CD14-positive monocyte (primary cell): ENCODE results near the gene TOM1L2. TPM values are rescaled to one million over a fixed set of nuclear protein-coding genes. Genes with fewer than 3 reads are reported as not detected.

Experiments
- DNase-seq, 3 donors: peaks; one replicate each; pipeline ENCODE4 v3.0.0-alpha.2; 2011 to 2022
- H2AFZ ChIP-seq: 2 replicates; pipeline ENCODE4 v1.6.0; 2012; ENCODE audit warnings: mild to moderate bottlenecking, low read depth, low read length, inconsistent platforms; ENCODE audit not compliant: insufficient read depth, poor library complexity, severe bottlenecking
- H3K27ac ChIP-seq, 2 donors: 1 replicate in 1 of 2; 2 replicates in 1 of 2; pipeline ENCODE4 v1.5.1; 2012 to 2013; ENCODE audit warnings: low read length in 2 of 2, control low read depth in 1 of 2, inconsistent platforms in 1 of 2, low read depth in 1 of 2, mild to moderate bottlenecking in 1 of 2
- H3K27me3 ChIP-seq, 2 donors: one replicate each; pipeline versions ENCODE4 v1.6.0 to v1.6.1; 2011 to 2013; ENCODE audit warnings: low read length in 2 of 2; ENCODE audit not compliant: control insufficient read depth in 2 of 2, insufficient read depth in 2 of 2
- H3K36me3 ChIP-seq, 2 donors: replicated peaks in 1 of 2; 1 replicate in 1 of 2; 2 replicates in 1 of 2; pipeline versions ENCODE4 v1.5.1 to v1.6.1; 2012 to 2013; ENCODE audit warnings: low read length in 2 of 2, control low read depth in 1 of 2, inconsistent platforms in 1 of 2, mild to moderate bottlenecking in 1 of 2; ENCODE audit not compliant: insufficient read depth in 2 of 2, control insufficient read depth in 1 of 2
- H3K4me1 ChIP-seq, 2 donors: 1 replicate in 1 of 2; 2 replicates in 1 of 2; pipeline versions ENCODE4 v1.5.1 to v1.6.1; 2012 to 2013; ENCODE audit warnings: low read length in 2 of 2, control low read depth in 1 of 2, inconsistent platforms in 1 of 2, mild to moderate bottlenecking in 1 of 2, moderate library complexity in 1 of 2; ENCODE audit not compliant: insufficient read depth in 2 of 2, control insufficient read depth in 1 of 2
- H3K4me2 ChIP-seq: replicated peaks from 2 replicates; pipeline ENCODE3; 2012; ENCODE audit warnings: low read length, moderate library complexity, mild to moderate bottlenecking; ENCODE audit not compliant: poor library complexity, severe bottlenecking; ENCODE audit errors: extremely low read depth
- H3K4me3 ChIP-seq, 3 experiments: fragments of 200-600 bp in 1 of 3; sonication (generic) in 1 of 3; replicated peaks in 1 of 3; 1 replicate in 2 of 3; 2 replicates in 1 of 3; pipeline ENCODE4 v1.5.1; 2011 to 2013; ENCODE audit warnings: low read length in 3 of 3, mild to moderate bottlenecking in 3 of 3, control low read depth in 2 of 3, low read depth in 2 of 3, inconsistent platforms in 1 of 3, moderate library complexity in 1 of 3
- H3K79me2 ChIP-seq: 2 replicates; pipeline ENCODE4 v1.6.0; 2012; ENCODE audit warnings: mild to moderate bottlenecking, control low read depth, inconsistent platforms, low read length, moderate library complexity; ENCODE audit not compliant: insufficient read depth
- H3K9ac ChIP-seq: 2 replicates; pipeline ENCODE4 v1.6.0; 2017; ENCODE audit warnings: low read length, mild to moderate bottlenecking; ENCODE audit not compliant: insufficient read depth, poor library complexity, severe bottlenecking
- H3K9me3 ChIP-seq, 2 donors: replicated peaks in 1 of 2; 1 replicate in 1 of 2; 2 replicates in 1 of 2; pipeline versions ENCODE4 v1.5.1 to v1.6.1; 2012 to 2013; ENCODE audit warnings: low read length in 2 of 2, control low read depth in 1 of 2; ENCODE audit not compliant: control insufficient read depth in 1 of 2, insufficient read depth in 1 of 2
- H4K20me1 ChIP-seq: 2 replicates; pipeline ENCODE4 v1.6.0; 2012; ENCODE audit warnings: mild to moderate bottlenecking, low read length, control low read depth, moderate library complexity; ENCODE audit not compliant: insufficient read depth
- H3K27ac Mint-ChIP-seq, 7 donors: one replicate each; pipeline ENCODE4 v1.8.0; 2020; ENCODE audit warnings: mild to moderate bottlenecking in 7 of 7, mixed read lengths in 7 of 7, moderate library complexity in 6 of 7, inconsistent platforms in 2 of 7
- H3K27me3 Mint-ChIP-seq, 3 donors: one replicate each; pipeline ENCODE4 v1.8.0; 2021 to 2022; ENCODE audit warnings: low read depth in 3 of 3, mild to moderate bottlenecking in 3 of 3, mixed read lengths in 3 of 3, moderate library complexity in 3 of 3, inconsistent platforms in 1 of 3
- H3K36me3 Mint-ChIP-seq, 2 donors: one replicate each; pipeline ENCODE4 v1.8.0; 2020; ENCODE audit warnings: mixed read lengths in 2 of 2, inconsistent platforms in 1 of 2, mild to moderate bottlenecking in 1 of 2
- H3K4me1 Mint-ChIP-seq: one replicate; pipeline ENCODE4 v1.8.0; 2020; ENCODE audit warnings: mild to moderate bottlenecking, mixed read lengths
- H3K4me3 Mint-ChIP-seq, 2 donors: one replicate each; pipeline ENCODE4 v1.8.0; 2020; ENCODE audit warnings: mild to moderate bottlenecking in 2 of 2, mixed read lengths in 2 of 2, moderate library complexity in 1 of 2
- H3K9me3 Mint-ChIP-seq, 7 donors: one replicate each; pipeline ENCODE4 v1.8.0; 2020 to 2022; ENCODE audit warnings: mixed read lengths in 7 of 7, mild to moderate bottlenecking in 6 of 7, moderate library complexity in 6 of 7, inconsistent platforms in 2 of 7
- CTCF ChIP-seq: fragments of 200-600 bp; IDR thresholded peaks from one replicate; pipeline ENCODE4 v1.8.0; 2022; ENCODE audit warnings: antibody characterized with exemption, mild to moderate bottlenecking
- WGBS: methylation state at CpG from one replicate; pipeline ENCODE4 v1.1.5; 2013; ENCODE audit warnings: missing lambda C conversion rate; ENCODE audit not compliant: insufficient coverage; 5-methylcytosine and 5-hydroxymethylcytosine counted together
- intact Hi-C, 2 donors: fragments of 100-400 bp; cut with micrococcal nuclease; formaldehyde crosslinking; loops; one replicate each; pipeline versions ENCODE4 v1.15.0 to v1.15.1; 2023
- polyA plus RNA-seq, 3 donors: library from polyadenylated mRNA; depleted of rRNA in 1 of 3; unstranded in 2 of 3; stranded (reverse) in 1 of 3; fragments of 300-500 nt in 2 of 3; fragments of >200 nt in 1 of 3; fragmentation: Illumina TruSeq in 2 of 3; gene quantifications; 1 replicate in 2 of 3; 2 replicates in 1 of 3; pipeline ENCODE4 v1.2.3, GENCODE V29; 2012 to 2021

Gene TOM1L2
- polyA plus RNA-seq, 3 donors: 1.7 to 28.2 (median 2.8) TPM

DNA sequence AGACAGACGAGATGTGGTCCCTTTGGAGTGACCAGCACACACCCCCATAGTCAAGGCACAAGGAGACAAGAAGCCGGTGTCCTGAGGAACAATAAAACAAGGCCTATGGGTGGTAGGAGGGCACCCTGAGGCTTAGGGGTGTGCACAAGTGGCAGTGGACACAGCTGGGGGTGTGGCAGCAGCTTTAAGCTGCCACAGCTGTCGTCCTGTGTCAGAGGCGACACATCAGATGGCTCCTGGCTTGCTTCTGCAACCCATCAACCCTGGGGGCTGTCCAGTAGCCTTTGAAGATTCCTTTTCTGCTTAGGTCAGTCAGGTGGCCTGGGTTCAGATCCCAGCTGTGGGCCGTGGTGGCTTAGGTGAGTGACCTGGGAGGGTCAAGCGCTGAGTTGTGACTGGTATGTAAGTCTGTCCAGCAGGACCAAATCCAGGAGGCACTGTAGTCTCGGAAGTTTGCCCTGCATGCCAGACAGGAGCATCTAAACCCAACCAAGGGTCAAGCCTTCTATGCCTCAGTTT is 16.3 kb upstream of the TOM1L2 start:
- peaks cover 0 to 2% (median 0%) of the 10 kb centered on the region in 7 donors for H3K9me3 Mint-ChIP-seq
- Histone ChIP-seq H3K9me3 (no peaks in the 10 kb centered on the region), H2AFZ (no peak overlapping the region), H3K4me3 (no peak overlapping the region), H3K4me1 (no peaks in the 10 kb centered on the region), H3K9ac (no peak overlapping the region), H3K4me2 (no peak overlapping the region), H4K20me1 (no peaks in the 10 kb centered on the region), H3K27ac (no peak overlapping the region), H3K36me3 (no peaks in the 10 kb centered on the region), H3K79me2 (no peaks in the 10 kb centered on the region), H3K27me3 (no peaks in the 10 kb centered on the region)
- no peak for TF ChIP-seq CTCF
- H3K4me1 Mint-ChIP-seq: no peaks in the 10 kb centered on the region
- peak overlapping the region in 2 of 7 donors; percentile 10 to 31 for H3K27ac Mint-ChIP-seq
- no peak for DNase-seq
- WGBS: 93% methylated on average over 7 of the region's 7 CpGs
- H3K27me3 Mint-ChIP-seq: peaks cover 0 to 7% (median 5%) of the 10 kb centered on the region in 3 donors
- no peak overlapping the region for H3K4me3 Mint-ChIP-seq
- H3K36me3 Mint-ChIP-seq: no peaks in the 10 kb centered on the region
- intact Hi-C loops: no loop called here

DNA sequence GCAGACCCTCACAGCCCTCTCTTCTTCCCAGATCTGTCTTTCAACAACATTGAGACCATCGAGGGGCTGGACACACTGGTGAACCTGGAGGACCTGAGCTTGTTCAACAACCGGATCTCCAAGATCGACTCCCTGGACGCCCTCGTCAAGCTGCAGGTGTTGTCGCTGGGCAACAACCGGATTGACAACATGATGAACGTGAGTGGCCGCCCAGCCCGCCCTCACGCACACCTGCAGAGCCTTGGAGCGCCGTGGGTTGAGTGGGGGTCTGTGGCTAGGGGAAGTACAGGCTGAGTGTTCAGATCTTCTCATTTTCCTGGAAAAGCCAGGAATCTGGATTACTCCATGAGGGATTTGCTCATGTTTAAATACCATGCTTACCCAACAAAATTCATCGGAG is 15.7 kb upstream of the TOM1L2 start:
- peaks cover 0 to 7% (median 5%) of the 10 kb centered on the region in 3 donors for H3K27me3 Mint-ChIP-seq
- intact Hi-C loops: no loop called here

More for the DNA sequence above, 15.7 kb upstream of the TOM1L2 start:
- H3K4me3 ChIP-seq: no peak overlapping the region
- H3K27ac ChIP-seq: no peak overlapping the region
- TF ChIP-seq CTCF: no peak
- Mint-ChIP-seq H3K4me3 (no peak overlapping the region), H3K27ac (no peak overlapping the region), H3K4me1 (no peaks in the 10 kb centered on the region), H3K9me3 (peaks cover 0 to 2% (median 0%) of the 10 kb centered on the region in 7 donors), H3K36me3 (no peaks in the 10 kb centered on the region)
- H3K4me1 ChIP-seq: no peaks in the 10 kb centered on the region
- DNase-seq: no peak
- H3K79me2 ChIP-seq: no peaks in the 10 kb centered on the region
- no peaks in the 10 kb centered on the region for H3K27me3 ChIP-seq
- 93% methylated on average over 7 of the region's 14 CpGs for WGBS
- no peaks in the 10 kb centered on the region for H3K9me3 ChIP-seq
- H3K9ac ChIP-seq: no peak overlapping the region
- no peaks in the 10 kb centered on the region for H4K20me1 ChIP-seq
- H3K36me3 ChIP-seq: no peaks in the 10 kb centered on the region
- no peak overlapping the region for H2AFZ ChIP-seq
- no peak overlapping the region for H3K4me2 ChIP-seq
